Measurements from ENCODE around the gene RNASET2.

GRCh38 chr6:166908811-166909210, 47.5 kb downstream of the RNASET2 start:
- TF ChIP-seq CTCF (IDR thresholded peaks at IDR 0.05) (no peak), POLR2AphosphoS5 (IDR thresholded peaks at IDR 0.05) (no peak), POLR2A (IDR thresholded peaks at IDR 0.05) (no peak)
